ENCODE measurements around the gene TBX4.

DNA sequence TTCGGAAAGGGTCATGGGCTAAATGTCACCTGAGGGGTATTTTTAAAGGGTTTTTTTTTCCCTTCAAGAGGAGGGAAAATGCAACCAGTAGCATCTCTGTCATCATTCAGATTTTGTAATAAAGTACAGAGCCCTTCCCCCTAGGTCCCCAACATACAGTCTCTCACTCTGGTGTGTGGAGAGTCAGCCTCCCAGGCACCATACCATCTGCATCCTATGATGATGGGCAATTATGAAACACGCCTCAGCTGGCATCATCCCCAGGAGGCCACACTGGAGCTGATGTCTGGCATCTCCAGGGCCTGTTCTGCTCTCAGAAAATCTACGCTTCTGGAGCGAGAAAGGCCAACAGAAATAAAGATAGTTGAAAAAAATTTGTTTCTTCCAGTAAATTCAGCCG lies 32.0 kb downstream of the TBX4 start:
- TF ChIP-seq, protein P1, sequence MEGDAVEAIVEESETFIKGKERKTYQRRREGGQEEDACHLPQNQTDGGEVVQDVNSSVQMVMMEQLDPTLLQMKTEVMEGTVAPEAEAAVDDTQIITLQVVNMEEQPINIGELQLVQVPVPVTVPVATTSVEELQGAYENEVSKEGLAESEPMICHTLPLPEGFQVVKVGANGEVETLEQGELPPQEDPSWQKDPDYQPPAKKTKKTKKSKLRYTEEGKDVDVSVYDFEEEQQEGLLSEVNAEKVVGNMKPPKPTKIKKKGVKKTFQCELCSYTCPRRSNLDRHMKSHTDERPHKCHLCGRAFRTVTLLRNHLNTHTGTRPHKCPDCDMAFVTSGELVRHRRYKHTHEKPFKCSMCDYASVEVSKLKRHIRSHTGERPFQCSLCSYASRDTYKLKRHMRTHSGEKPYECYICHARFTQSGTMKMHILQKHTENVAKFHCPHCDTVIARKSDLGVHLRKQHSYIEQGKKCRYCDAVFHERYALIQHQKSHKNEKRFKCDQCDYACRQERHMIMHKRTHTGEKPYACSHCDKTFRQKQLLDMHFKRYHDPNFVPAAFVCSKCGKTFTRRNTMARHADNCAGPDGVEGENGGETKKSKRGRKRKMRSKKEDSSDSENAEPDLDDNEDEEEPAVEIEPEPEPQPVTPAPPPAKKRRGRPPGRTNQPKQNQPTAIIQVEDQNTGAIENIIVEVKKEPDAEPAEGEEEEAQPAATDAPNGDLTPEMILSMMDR (conservative IDR thresholded peaks at IDR 0.05 in 1 of 2, IDR thresholded peaks at IDR 0.05 in 1 of 2; ENCODE audit: extremely low read depth in 1 of 2, insufficient read depth in 1 of 2, low read depth in 1 of 2, low read length in 2 of 2): no peak
- no peak for TF ChIP-seq EZH2 (IDR thresholded peaks at IDR 0.05; ENCODE audit: borderline replicate concordance, low read length)

All from mammary epithelial cell (primary cell).